ENCODE measurements around the gene RTL5.

GRCh38 chrX:72088761-72089160 is 43.0 kb downstream of the RTL5 start:
- TF ChIP-seq CTCF (conservative IDR thresholded peaks at IDR 0.05) (no peak), ZFX (IDR thresholded peaks at IDR 0.05) (no peak)

Measured in C4-2B (cell line).